Activated CD8-positive, alpha-beta T cell treated with anti-CD3 and anti-CD28 coated beads, Interleukin-2, amount 10 ng/mL, durations not matched to agents 7 days and 5 days (primary cell): ENCODE results near the gene FGR. TPM values are rescaled to one million over a fixed set of nuclear protein-coding genes. Genes with fewer than 3 reads are reported as not detected.
"Not testable (repeated sequence)": the region's sequence is repeated elsewhere in the genome, so short reads cannot be mapped to it uniquely, and the experiment has no call there.

ENCODE experiments used
- ATAC-seq: fragments of 150-1000 bp; cut with Tn5 transposase; one replicate; pipeline ENCODE4 v1.10.0; 2021; ENCODE audit warnings: moderate library complexity
- CTCF ChIA-PET: fragments of 350-600 bp; sonication (Branson Sonifier 250); formaldehyde crosslinking; loops from one replicate; lab custom pipeline; 2021; ENCODE audit warnings: antibody characterized with exemption; lab: Charles Lee
- POLR2A ChIA-PET: fragments of 350-600 bp; sonication (Branson Sonifier 250); formaldehyde crosslinking; loops from one replicate; lab custom pipeline; 2021; ENCODE audit warnings: antibody characterized with exemption; lab: Charles Lee
- DNase-seq: peaks from one replicate; pipeline ENCODE4 v3.0.0-alpha.2; 2020
- H3K27ac Mint-ChIP-seq: one replicate; pipeline ENCODE4 v1.8.0; 2021; ENCODE audit warnings: mild to moderate bottlenecking, mixed read lengths
- H3K27me3 Mint-ChIP-seq: one replicate; pipeline ENCODE4 v1.8.0; 2021; ENCODE audit warnings: low read depth, mixed read lengths
- H3K36me3 Mint-ChIP-seq: one replicate; pipeline ENCODE4 v1.8.0; 2021; ENCODE audit warnings: low read depth, mixed read lengths
- H3K4me1 Mint-ChIP-seq: one replicate; pipeline ENCODE4 v1.8.0; 2021; ENCODE audit warnings: low read depth, mixed read lengths
- H3K4me3 Mint-ChIP-seq: one replicate; pipeline ENCODE4 v1.8.0; 2021; ENCODE audit warnings: mild to moderate bottlenecking, mixed read lengths
- H3K9me3 Mint-ChIP-seq: one replicate; pipeline ENCODE4 v1.8.0; 2022; ENCODE audit warnings: mixed read lengths; ENCODE audit not compliant: insufficient read depth
- total RNA-seq, 2 experiments: library from RNA; stranded (reverse); gene quantifications; one replicate each; pipeline ENCODE4 v1.2.3, GENCODE V29; 2021

Gene FGR
- total RNA-seq, 2 experiments from 2014 or later = 0.08 to 0.21 TPM

DNA sequence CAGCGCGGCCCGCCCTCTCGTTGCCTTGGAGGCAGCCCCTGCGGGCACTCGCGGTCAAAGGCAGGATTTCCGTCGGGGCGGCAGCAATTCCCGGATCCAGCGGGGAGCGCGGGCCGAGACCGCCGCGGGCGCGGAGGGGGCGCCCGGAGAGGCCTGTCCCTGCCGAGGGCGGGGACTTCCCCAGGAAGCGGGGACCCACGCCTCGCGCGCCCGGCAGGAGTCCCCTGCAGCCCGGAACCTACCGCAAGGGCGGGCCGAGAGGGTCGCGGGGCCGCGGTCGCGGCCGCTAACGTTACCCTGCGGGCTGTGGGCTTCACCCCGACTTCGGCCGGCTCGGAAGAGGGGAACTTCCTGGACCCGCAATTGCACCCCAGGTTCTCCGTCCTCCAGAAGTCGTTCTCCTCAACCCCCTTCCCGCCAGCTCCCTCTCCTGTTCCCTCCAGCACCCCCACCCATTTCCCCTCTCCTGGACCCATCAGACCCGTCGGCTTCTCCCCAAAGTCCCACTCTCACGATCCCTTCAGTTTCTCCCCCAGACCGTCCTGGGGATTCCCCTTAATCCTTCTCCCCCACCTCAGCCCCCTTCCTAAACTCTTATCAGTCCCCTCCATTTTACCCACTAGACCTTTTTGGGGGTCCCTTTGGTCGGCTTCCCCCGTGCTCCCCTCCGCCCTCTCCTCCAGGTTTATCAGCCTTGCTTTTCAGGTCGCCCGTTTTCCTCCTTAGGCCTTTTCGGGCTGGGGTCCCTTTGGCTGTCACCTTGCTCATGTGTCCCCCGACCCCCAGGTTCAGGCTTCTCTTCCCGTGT lies 604 bp downstream of the FGR start:
- ChIA-PET CTCF (no interaction called here), POLR2A (interaction anchor here (1.5 to 2.0 kb wide), 2 partner anchors 29 to 138 kb away, joined by 3 to 8 read pairs; partner anchors contain the start of gene STX12)
- Mint-ChIP-seq H3K27ac (peak overlapping the region; percentile 49), H3K4me3 (peak overlapping the region; percentile 43), H3K4me1 (peaks cover 77% of the 10 kb centered on the region), H3K27me3 (peaks cover 5% of the 10 kb centered on the region), H3K9me3 (no peaks in the 10 kb centered on the region), H3K36me3 (no peaks in the 10 kb centered on the region)
- ATAC-seq = peak; percentile 45
- peak; percentile 51 for DNase-seq

DNA sequence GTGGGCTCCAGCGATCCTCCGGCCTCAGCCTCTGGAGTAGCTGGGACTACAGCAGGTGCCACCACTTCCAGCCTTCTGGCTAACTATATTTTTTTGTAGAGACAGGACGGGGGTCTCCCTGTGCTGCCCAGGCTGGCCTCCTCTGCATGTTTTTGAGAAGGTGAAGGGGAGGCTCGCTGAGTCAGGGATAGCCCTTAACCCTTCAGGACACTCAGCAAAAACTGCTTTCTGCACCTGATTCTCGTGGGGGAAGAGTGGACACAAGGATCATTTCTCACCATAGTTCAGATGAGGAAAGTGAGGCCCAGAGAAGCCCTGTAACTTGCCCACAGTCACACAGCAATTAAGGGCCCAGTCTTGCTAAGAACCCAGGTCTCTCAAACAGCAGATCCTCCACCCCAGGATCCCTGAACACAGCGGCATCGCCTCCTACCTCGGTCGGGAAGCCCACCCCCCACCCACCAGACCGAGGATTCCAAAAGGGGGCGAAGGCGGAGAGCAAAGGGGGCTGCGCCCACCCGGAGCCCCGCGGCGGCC lies 1.3 kb downstream of the FGR start:
- Mint-ChIP-seq H3K36me3 (no peaks in the 10 kb centered on the region), H3K27ac (peak overlapping the region; percentile 75), H3K4me3 (peak overlapping the region; percentile 55), H3K4me1 (peaks cover 77% of the 10 kb centered on the region), H3K9me3 (no peaks in the 10 kb centered on the region), H3K27me3 (peaks cover 7% of the 10 kb centered on the region)
- POLR2A ChIA-PET = interaction anchor here (0.6 to 2.0 kb wide), 5 partner anchors 15 to 139 kb away, joined by 3 to 8 read pairs (median 4); partner anchors contain the start of gene STX12
- CTCF ChIA-PET = interaction anchor here (4.3 to 6.4 kb wide), 2 partner anchors 25 to 28 kb away, joined by 19 to 51 read pairs; no protein-coding TSS in a partner anchor
- ATAC-seq (peak; percentile 3), DNase-seq (no peak)

DNA sequence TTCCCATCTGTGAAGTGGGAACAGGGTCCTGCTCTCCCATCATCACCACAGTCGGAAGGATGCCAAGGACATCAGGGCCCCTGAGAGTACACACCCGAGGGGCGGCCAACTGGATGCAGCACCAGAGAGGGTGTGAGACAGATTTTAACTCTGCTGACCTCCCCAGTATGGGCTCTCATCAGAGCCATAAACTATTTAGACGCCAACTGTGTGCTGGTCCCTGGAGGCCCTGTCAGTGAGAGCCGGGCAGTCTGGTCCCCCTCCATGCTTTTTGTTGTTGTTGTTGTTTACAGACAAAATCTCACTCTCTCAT lies 1.7 kb downstream of the FGR start:
- Mint-ChIP-seq H3K36me3 (no peaks in the 10 kb centered on the region), H3K9me3 (no peaks in the 10 kb centered on the region), H3K27ac (peak overlapping the region; percentile 75), H3K4me1 (peaks cover 80% of the 10 kb centered on the region), H3K4me3 (peak overlapping the region; percentile 55), H3K27me3 (peaks cover 7% of the 10 kb centered on the region)
- POLR2A ChIA-PET = interaction anchor here (0.6 to 2.0 kb wide), 5 partner anchors 15 to 140 kb away, joined by 3 to 8 read pairs (median 4); partner anchors contain the start of gene STX12
- DNase-seq = no peak
- CTCF ChIA-PET = interaction anchor here (4.3 to 6.4 kb wide), 2 partner anchors 24 to 28 kb away, joined by 19 to 51 read pairs; no protein-coding TSS in a partner anchor
- ATAC-seq = no peak

DNA sequence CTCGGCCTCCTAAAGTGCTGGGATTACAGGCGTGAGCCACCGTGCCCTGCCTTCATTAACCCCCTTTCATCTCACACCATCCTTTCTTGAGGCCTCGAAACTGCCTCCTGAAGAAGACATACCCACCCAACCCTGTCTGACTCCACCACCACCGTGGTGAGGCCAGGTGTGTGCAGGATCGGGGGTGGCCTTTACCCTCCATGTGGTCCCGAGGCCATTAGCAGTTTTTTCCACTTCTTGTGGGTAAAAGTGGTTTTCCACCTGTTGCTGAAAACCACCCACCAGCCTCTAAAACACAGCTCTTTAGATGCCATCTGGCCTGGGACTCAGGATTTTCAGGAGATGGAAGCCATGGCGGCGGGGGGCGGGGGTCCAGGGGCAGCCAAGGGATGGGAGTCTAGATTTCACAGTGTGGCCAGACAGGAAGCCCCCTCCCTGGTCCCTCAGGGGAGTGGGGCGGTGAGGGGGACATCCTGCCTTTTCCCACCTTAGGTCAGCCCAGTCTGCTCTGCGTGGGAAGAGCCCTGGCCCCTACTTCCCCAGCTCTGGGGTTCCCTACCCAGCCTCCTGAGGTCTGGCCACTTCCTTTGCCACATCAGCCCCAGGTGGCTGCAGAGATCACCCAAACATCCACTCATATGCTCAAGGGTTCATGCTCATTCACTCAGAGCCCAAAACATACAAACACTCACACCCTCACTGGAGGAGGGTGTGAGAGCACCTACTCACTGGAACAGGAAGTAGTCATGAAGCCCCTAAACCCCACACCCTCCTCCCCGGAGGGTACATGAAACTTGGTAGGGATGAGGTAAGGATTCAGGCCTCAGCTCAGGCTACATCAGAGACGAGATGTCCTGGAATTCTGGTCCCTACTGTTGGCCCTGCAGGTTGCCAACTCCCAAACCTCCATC lies 2.3 kb downstream of the FGR start:
- POLR2A ChIA-PET = interaction anchor here (0.6 to 2.0 kb wide), 7 partner anchors 12 to 140 kb away, joined by 3 to 8 read pairs (median 4); partner anchors contain the start of gene STX12

DNA sequence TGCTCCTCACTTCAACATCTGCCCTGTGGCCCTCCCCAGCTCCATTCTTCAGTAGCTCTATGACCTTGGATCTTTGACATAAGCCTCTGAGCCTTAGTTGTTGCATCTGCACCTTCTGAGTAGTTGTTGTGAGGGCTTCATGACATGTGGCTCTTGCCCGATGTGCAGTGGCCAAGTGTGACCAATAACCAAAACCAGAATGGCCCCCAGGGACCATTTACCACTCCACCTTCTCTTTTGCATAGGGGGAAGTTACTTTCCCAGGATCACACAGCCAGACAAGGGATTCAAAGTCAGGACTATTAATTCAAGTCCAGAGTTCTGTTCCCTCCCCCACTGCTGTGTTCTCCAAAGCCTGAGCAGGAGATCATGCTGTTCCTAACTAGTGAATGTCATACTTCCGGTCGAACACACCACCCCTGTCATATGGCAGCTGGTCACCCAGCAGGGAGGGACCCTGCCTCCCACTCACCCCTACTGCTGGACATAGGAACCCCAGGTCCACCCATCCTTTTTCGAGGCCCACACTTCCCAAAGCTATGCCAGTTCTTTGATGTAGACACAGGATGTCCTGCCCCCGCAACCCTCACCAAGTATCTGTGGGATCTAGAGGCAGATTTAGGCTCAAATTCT lies 4.0 kb downstream of the FGR start:
- DNase-seq = no peak
- ATAC-seq = no peak
- Mint-ChIP-seq H3K4me1 (peaks cover 69% of the 10 kb centered on the region), H3K27me3 (peaks cover 9% of the 10 kb centered on the region), H3K4me3 (no peak overlapping the region), H3K9me3 (no peaks in the 10 kb centered on the region), H3K27ac (peak overlapping the region; percentile 56), H3K36me3 (no peaks in the 10 kb centered on the region)
- ChIA-PET POLR2A (interaction anchor here (0.5 to 1.5 kb wide), 5 partner anchors 12 to 371 kb away, joined by 3 to 4 read pairs (median 3); partner anchors contain the start of gene STX12), CTCF (interaction anchor here (1.5 to 6.4 kb wide), 5 partner anchors 13 to 31 kb away, joined by 5 to 51 read pairs (median 7); no protein-coding TSS in a partner anchor)

More for the DNA sequence above, 2.3 kb downstream of the FGR start:
- peak; percentile 72 for ATAC-seq
- H3K36me3 Mint-ChIP-seq = no peaks in the 10 kb centered on the region
- no peaks in the 10 kb centered on the region for H3K9me3 Mint-ChIP-seq
- DNase-seq = peak; percentile 77
- CTCF ChIA-PET = interaction anchor here (1.5 to 6.4 kb wide), 4 partner anchors 21 to 29 kb away, joined by 5 to 51 read pairs (median 12); no protein-coding TSS in a partner anchor
- peaks cover 76% of the 10 kb centered on the region for H3K4me1 Mint-ChIP-seq
- H3K4me3 Mint-ChIP-seq = peak overlapping the region; percentile 55
- H3K27ac Mint-ChIP-seq = peak overlapping the region; percentile 75
- H3K27me3 Mint-ChIP-seq = peaks cover 7% of the 10 kb centered on the region

DNA sequence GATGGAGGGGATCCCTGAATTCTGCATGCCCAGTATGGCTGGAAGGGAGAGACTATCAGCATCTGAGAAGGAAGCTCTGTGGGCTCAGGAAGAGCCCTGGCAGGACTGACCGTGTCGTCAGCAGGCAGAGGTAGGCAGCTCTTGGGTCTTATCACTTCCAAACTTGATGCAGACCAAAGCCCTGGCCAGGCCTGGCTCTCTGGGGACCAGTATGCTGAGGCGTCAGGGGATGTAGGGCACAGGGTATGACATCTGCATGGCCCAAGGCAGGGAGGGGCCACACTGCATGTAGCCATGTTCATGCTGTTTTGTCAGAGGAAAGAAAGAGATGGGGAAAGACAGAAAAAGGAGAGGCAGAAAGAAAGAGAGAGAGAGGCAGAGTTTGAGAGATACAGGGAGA lies 6.3 kb downstream of the FGR start:
- CTCF ChIA-PET = interaction anchor here (1.1 to 6.4 kb wide), 11 partner anchors 9 to 41 kb away, joined by 3 to 51 read pairs (median 6); no protein-coding TSS in a partner anchor
- Mint-ChIP-seq H3K27me3 (peaks cover 9% of the 10 kb centered on the region), H3K27ac (no peak overlapping the region), H3K4me3 (no peak overlapping the region), H3K4me1 (peaks cover 58% of the 10 kb centered on the region), H3K36me3 (no peaks in the 10 kb centered on the region), H3K9me3 (no peaks in the 10 kb centered on the region)
- no peak for DNase-seq
- POLR2A ChIA-PET = interaction anchor here (1.0 kb wide), 2 partner anchors 30 to 139 kb away, joined by 3 to 5 read pairs; partner anchors contain the start of gene WASF2
- ATAC-seq = no peak

DNA sequence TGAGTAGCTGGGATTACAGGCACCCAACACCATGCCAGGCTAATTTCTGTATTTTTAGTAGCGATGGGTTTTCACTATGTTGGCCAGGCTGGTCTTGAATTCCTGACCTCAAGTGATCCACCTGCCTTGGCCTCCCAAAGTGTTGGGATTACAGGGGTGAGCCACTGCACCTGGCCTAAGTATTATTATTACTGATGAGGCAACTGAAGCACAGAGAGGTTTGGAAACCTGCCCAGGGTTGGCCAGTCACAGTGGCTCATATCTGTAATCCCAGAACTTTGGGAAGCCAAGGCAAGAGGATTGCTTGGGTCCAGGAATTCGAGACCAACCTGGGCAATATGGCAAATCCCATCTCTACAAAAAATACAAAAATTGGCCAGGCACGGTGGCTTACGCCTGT lies 7.3 kb downstream of the FGR start:
- H3K4me3 Mint-ChIP-seq, DNase-seq, H3K27ac Mint-ChIP-seq, POLR2A ChIA-PET, H3K36me3 Mint-ChIP-seq, H3K9me3 Mint-ChIP-seq, H3K27me3 Mint-ChIP-seq, ATAC-seq: not testable (repeated sequence)
- H3K4me1 Mint-ChIP-seq = peaks cover 49% of the 10 kb centered on the region
- CTCF ChIA-PET = interaction anchor here (1.1 to 6.4 kb wide), 7 partner anchors 11 to 42 kb away, joined by 3 to 51 read pairs (median 7); no protein-coding TSS in a partner anchor

DNA sequence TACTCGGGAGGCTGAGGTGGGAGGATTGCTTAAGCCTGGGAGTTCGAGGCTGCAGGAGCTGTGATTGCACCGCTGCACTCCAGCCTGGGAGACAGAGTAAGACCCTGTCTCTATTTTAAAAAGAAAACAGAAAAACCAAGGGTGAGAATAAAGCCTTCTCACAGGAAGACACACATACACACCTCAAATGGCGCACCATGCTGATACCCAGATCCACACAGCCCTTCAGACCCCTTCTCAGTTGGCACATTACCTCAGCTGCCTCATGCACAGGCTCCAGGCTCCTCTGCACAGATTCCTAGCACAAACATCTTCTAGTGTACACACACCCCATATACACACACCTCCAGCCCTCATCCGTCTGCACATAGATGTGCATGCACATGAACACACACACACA lies 7.9 kb downstream of the FGR start:
- POLR2A ChIA-PET = no interaction called here
- CTCF ChIA-PET = interaction anchor here (1.3 to 2.0 kb wide), 2 partner anchors 19 to 32 kb away, joined by 3 to 7 read pairs; no protein-coding TSS in a partner anchor
- Mint-ChIP-seq H3K27ac (no peak overlapping the region), H3K9me3 (no peaks in the 10 kb centered on the region), H3K36me3 (no peaks in the 10 kb centered on the region), H3K4me3 (no peak overlapping the region), H3K4me1 (peaks cover 44% of the 10 kb centered on the region), H3K27me3 (peaks cover 9% of the 10 kb centered on the region)
- no peak for DNase-seq
- ATAC-seq = no peak

DNA sequence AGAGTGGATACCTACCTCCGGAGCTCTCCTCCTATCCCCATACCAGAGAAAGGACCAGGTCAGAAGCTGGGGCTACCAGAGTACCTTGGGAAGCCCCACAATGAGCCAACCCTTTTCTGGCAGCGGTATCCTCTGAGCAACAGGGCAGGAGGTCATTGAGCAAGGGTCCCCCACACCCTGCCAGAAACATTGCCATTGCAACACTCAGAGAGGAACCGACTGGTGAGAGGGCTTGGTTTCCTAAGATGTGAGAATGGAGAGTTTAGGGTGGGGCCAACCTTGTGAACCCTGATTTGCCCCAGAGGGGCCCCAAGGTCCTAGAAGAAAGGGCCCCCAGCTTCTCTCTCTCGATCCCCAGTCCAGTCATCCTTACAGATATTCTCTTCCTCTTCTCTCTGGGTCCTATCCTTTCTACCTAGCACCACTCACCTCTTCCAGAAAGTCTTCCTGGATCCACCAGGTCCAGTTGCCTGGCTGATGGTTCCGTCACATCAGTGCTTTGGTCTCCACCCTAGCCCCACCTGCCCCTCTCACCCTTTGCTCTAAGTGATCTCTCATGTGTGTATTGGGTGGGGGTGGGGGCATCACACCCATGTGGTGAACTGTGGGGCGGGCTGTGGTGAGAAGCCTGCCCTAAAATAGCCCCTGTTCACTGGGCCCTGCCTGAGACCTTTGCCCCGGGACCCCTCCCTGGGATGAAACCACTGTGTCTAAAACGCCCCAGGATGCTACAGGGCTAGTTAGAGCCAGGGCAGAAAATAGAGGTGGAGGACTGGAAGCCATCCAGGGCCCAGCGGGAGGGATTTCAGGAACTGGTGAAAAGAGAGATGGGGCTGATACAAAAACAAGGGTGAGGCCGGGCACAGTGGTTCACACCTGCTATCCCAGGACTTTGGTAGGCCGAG lies 8.7 kb downstream of the FGR start:
- no peak for ATAC-seq
- peak overlapping the region; percentile 74 for H3K27ac Mint-ChIP-seq
- H3K27me3 Mint-ChIP-seq = peaks cover 9% of the 10 kb centered on the region
- POLR2A ChIA-PET = interaction anchor here (0.8 kb wide), 1 partner anchor 36 kb away, joined by 3 read pairs; no protein-coding TSS in a partner anchor
- no peak overlapping the region for H3K4me3 Mint-ChIP-seq
- H3K4me1 Mint-ChIP-seq = peaks cover 36% of the 10 kb centered on the region
- no peaks in the 10 kb centered on the region for H3K9me3 Mint-ChIP-seq
- CTCF ChIA-PET = interaction anchor here (0.6 to 1.4 kb wide), 2 partner anchors 18 to 36 kb away, joined by 3 to 11 read pairs; no protein-coding TSS in a partner anchor
- DNase-seq = no peak
- no peaks in the 10 kb centered on the region for H3K36me3 Mint-ChIP-seq
